Activated CD4-positive, alpha-beta T cell treated with anti-CD3 and anti-CD28 coated beads, Interleukin-2, amount 50 U/mL, for 16 hours (primary cell): Measurements from ENCODE around the gene PRSS58.
A peak's percentile ranks its signal among the peaks of the same experiment; 100 is the strongest.

ENCODE experiments used
- DNase-seq: peaks from one replicate; pipeline ENCODE4 v3.0.0-alpha.2; 2020

The PRSS58 gene, protein sequence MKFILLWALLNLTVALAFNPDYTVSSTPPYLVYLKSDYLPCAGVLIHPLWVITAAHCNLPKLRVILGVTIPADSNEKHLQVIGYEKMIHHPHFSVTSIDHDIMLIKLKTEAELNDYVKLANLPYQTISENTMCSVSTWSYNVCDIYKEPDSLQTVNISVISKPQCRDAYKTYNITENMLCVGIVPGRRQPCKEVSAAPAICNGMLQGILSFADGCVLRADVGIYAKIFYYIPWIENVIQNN

GRCh38 chr7:142257958-142258357, at the start of gene PRSS58:
PRSS58 (minus strand) TSS chr7:142258058; CDS start chr7:142257707, 351 bp downstream.
- DNase-seq, result no peak

- DNase-seq, result no peak
These were observed 49.5 kb upstream of the PRSS58 start for GRCh38 chr7:142307246-142307900.

- peak; percentile 36 for DNase-seq
These were observed 45.8 kb upstream of the PRSS58 start for GRCh38 chr7:142303650-142304049.

DNA sequence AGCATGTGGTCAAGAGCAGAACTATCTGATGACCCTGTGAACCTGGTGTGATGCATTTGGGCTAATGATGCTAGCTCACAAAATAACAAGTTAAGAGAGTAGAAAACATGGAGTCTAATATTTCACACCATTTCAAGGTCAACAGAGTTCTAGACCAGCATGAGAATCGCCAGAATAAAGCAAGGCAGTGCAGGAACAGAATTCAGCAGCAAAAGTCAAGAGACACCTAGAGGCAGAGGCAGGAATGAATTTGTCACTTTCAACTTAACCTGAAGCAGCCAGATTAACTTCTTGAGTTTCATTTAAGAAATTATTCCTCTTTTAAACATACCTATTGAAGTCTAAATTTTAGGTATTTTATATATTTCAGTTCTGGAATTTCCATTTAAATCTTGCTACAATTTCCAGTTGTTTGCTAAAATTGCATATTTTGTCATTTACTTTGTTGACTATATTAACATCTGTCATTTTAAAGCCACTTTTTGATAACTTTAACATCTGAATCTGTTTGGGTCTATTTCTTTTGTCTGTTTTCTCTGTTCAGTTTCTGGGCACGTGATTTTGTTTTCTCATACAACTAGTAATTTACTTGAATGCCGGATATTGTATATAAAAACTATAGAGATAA, 44.2 kb upstream of the PRSS58 start:
- DNase-seq, result peak; percentile 24

DNA sequence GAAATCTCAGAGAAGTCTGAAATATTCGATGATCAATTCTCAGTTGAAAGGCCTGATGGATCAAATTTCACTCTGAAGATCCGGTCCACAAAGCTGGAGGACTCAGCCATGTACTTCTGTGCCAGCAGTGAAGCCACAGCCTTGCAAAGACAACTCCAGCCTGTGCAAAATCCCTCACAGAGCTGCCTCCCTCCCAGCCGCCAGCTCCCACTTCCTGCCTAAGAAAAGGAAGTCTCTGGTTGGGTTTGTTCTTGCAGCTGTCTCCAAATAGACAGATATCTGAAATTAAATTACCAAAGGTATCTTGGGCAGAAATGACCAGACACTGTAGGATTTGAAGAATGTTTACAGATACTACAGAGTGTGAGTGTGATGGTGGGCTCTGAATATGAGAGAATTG, 43.4 kb upstream of the PRSS58 start:
- DNase-seq, result no peak

- peak; percentile 39 for DNase-seq
These were observed 42.8 kb upstream of the PRSS58 start for GRCh38 chr7:142300689-142301088.

DNA sequence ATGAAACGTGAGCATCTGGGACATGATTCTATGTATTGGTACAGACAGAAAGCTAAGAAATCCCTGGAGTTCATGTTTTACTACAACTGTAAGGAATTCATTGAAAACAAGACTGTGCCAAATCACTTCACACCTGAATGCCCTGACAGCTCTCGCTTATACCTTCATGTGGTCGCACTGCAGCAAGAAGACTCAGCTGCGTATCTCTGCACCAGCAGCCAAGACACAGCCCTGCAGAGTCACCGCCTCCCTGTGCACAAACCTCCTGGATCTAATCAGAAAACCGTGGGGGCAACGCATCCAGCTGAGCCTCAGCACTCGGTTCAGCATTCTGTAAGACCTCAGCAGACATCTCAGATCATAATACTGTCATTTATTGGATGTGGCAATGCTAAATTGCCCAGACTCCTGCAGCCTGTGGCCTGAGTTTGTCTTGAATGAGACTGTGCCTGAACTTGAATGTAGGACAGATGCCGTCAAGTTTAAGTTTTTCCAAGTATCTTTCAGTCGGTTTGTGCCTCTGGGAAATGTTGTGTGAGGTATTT, 41.5 kb upstream of the PRSS58 start:
- DNase-seq, result no peak

DNA sequence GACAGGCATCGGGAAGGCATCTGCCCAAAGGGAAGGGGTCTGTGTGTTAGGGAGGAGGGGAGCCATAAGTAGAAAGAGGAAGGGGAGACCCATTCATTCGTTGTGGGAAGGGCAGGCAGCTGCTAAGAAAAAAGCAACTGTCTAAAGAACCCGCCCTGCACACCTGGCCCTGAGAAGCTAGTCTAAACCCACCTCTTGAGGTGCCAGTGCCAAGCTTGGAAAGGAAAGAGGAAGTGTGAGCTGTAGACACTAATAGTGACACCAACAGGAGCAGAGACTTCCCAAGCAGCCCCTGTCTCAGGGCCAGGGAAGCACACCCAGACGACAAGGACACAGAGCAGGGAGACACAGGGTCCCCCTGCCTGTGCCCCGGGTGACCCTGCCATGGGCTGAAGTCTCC, 40.8 kb upstream of the PRSS58 start:
- no peak for DNase-seq

DNA sequence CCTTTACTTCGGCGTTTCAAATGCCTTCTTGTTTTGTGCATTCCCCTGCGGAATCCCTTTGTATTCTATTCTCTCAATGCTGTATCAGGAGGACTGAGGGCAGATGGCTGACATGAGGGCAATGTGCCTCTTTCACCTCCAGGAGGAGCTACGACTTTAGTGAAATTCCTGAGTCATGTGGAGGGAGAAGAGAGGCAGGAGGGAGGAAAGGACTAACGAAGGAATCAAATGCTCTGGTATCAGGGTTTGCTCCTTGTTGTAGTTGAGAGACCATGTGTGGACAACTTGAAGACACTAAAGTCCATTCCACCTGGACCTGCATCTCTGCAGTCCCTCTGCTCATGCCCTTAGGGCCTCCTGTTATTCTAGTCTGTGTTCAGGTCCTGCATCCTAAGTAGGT, 40.2 kb upstream of the PRSS58 start:
- DNase-seq, result no peak

- peak; percentile 35 for DNase-seq
These were observed 22.4 kb upstream of the PRSS58 start for GRCh38 chr7:142280263-142280662.

- DNase-seq, result no peak
These were observed 21.7 kb upstream of the PRSS58 start for GRCh38 chr7:142279601-142280000.

DNA sequence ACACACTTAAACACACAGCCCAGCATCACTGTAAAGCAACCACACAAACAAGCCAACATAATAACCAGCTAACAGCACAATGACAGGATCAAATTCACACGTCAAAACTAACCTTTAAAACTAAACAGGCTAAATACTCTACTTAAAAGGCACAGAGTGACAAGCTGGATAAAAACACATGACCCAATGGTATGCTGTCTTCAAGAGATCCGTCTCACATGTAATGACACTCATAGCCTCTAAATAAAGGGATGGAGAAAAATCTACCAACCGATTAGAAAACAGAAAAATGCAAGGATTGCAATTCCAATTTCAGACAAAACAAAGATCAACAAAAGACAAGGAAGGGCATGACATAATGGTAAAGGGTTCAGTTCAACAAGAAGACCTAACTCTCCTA, 17.2 kb upstream of the PRSS58 start:
- no peak for DNase-seq

DNA sequence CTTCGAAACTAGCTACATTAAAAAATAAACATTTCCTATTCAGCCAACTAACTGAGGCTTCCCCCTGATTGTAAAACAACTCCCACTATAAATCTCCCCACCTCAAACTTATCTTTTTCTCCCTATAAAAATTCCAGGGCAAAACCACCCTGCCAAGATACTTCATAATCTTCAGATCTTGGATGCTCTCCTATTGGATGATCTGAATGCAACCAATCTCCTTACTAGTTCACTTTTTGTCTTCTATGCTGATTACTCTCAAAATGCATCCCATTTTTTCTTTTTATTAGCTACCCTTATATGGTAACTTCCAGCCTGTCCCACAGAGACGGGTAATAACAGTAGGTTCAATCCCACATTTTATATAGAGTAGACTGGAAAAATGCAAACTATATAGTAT, 15.0 kb upstream of the PRSS58 start:
- DNase-seq, result no peak

GRCh38 chr7:142263598-142264380, 5.9 kb upstream of the PRSS58 start:
- DNase-seq, result no peak

GRCh38 chr7:142250705-142251104, 7.2 kb downstream of the PRSS58 start:
- no peak for DNase-seq

DNA sequence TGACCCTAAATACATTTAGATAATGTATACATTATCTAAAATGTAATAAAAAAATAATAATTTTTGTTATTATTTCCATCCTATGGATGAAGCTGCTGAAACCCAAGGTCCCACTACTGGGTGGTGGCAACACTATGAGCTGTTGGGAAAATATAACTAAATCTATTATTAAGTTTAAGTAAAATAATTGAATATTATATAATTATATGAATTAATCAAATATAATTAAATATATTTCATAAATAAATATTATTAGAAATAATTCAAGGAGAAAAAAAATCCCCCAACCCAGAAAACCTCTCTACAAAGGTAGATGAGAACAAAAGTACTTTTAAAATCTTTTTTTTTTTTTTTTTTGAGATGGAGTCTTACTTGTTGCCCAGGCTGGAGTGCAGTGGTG, 7.9 kb downstream of the PRSS58 start:
- no peak for DNase-seq

DNA sequence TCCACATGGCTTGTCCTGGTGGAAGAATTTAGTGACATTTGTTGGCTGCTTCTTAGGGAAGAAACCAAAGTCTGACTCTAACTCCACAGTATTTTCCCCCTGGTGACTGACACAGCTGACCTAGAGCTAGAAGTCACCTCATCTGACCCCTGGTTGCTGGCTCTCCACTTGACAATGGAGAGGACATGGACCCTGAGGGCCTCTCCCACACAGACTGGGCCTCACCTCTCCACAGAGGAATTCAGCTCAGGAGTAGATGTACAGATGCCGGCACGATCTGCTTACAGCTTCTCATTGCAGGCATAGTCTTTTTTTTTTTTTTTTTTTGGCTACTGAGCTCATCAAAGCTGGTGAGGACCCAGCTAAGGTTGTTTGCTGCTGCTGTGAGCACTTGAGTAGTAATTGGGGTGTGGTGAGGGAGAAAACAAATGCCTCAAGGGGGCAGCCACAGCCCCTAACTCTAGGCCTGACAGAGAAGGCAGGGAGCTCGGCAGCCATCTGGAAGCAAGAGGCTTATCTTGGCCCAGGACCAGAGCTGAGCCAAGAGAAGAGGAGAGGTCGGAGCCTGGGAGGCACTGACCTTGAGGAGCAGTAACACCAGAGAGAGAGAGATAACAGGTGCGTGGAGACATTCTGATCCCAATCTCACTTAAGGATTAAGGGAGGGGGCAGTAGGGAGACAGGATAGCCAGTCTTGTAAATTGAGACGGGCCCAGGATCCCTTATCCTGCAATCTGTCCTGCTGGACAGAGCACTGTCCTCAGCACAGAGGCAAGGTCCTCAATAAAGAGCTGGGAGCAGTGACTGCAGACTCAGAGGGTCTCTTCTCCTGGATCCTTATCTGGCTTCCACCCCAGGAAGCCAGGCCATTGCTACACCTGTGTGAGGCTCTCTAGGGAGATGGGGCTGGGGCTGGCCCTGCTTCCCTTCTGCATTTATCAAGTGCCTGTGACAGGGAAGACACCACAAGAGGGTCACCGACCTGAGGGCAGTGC, 9.4 kb downstream of the PRSS58 start:
- DNase-seq, result no peak

- no peak for DNase-seq
These were observed 14.0 kb downstream of the PRSS58 start for GRCh38 chr7:142243823-142244222.

GRCh38 chr7:142240546-142240945, 17.3 kb downstream of the PRSS58 start:
- no peak for DNase-seq

- DNase-seq, result no peak
These were observed 26.1 kb downstream of the PRSS58 start for GRCh38 chr7:142231716-142232115.

DNA sequence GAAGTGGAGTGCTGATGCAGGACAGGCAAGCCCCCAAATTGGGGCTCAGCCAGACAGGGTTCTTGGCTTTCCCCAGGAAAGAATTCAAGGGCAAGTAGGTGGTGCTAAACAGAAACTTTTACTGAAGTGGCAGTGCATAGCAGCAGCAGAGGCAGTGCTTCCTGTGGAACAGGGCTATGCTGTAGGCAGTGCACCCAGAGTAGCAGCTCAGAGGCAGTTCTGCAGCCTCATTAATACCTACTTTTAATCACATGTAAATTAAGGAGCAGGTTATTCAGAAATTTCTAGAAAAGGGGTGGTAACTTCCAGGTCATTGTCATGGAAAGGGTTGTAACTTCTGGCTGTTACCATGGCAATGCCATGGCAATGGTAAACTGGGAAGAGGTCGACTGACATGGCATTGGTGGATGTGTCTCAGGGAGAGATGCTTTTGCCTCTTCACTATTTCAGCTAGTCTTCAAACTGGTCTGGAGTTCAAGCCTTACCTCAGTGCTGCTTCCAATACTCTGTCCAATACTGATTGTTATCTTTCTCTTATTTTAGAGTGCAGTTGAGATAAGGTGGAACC, 29.2 kb downstream of the PRSS58 start:
- no peak for DNase-seq
